ENCODE results near the gene CMTM1. TPM values are rescaled to one million over a fixed set of nuclear protein-coding genes. Genes with fewer than 3 reads are reported as not detected.

The CMTM1 gene
- total and polyA plus RNA-seq, 7 donors, result 0.71 to 3.0 (median 1.3) TPM; not detected in 2

DNA sequence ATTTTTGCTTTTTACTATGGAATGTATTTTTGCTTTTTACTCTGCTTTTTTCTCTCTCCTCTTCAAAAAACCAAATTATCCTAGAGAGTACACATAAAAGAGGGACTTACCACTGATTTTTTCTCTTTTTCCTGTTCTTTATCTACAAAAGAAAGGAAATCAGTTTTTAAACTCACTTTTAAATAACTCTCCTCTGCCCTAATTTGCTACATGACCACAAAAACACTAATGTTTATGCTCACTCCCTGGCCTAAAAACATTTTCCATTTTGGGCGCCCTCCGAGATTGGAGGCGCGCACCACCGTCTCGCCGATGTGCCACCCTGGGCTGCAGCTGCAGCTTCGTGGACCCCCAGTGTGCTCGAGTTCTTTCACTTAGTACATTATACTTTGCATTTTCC is 17.4 kb upstream of the CMTM1 start:
- peak overlapping the region in 3 of 4 donors; percentile 74 to 93 (median 92) for H3K4me3 ChIP-seq
- peaks cover 0 to 14% (median 8%) of the 10 kb centered on the region in 4 donors for H3K36me3 ChIP-seq
- no peak for DNase-seq
- intact Hi-C loops (cut with DNase I), result loop anchor here (2.0 kb wide), 1 partner anchor 64 kb away; no protein-coding TSS in a partner anchor
- no peaks in the 10 kb centered on the region for H3K9me3 ChIP-seq
- no peaks in the 10 kb centered on the region for H3K27me3 ChIP-seq
- no peak for TF ChIP-seq EP300 (IDR thresholded peaks at IDR 0.05)
- TF ChIP-seq POLR2AphosphoS5 (IDR thresholded peaks at IDR 0.05), result no peak
- TF ChIP-seq, protein P1, sequence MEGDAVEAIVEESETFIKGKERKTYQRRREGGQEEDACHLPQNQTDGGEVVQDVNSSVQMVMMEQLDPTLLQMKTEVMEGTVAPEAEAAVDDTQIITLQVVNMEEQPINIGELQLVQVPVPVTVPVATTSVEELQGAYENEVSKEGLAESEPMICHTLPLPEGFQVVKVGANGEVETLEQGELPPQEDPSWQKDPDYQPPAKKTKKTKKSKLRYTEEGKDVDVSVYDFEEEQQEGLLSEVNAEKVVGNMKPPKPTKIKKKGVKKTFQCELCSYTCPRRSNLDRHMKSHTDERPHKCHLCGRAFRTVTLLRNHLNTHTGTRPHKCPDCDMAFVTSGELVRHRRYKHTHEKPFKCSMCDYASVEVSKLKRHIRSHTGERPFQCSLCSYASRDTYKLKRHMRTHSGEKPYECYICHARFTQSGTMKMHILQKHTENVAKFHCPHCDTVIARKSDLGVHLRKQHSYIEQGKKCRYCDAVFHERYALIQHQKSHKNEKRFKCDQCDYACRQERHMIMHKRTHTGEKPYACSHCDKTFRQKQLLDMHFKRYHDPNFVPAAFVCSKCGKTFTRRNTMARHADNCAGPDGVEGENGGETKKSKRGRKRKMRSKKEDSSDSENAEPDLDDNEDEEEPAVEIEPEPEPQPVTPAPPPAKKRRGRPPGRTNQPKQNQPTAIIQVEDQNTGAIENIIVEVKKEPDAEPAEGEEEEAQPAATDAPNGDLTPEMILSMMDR (IDR thresholded peaks at IDR 0.05), result no peak
- no peak for TF ChIP-seq POLR2A (IDR thresholded peaks at IDR 0.05)
- peaks cover 0 to 53% (median 40%) of the 10 kb centered on the region in 4 donors for H3K4me1 ChIP-seq
- 51 to 74% methylated on average over 9 of the region's 9 CpGs for WGBS, 2 donors
- peak overlapping the region; percentile 94 to 99 (median 98) for H3K27ac ChIP-seq

DNA sequence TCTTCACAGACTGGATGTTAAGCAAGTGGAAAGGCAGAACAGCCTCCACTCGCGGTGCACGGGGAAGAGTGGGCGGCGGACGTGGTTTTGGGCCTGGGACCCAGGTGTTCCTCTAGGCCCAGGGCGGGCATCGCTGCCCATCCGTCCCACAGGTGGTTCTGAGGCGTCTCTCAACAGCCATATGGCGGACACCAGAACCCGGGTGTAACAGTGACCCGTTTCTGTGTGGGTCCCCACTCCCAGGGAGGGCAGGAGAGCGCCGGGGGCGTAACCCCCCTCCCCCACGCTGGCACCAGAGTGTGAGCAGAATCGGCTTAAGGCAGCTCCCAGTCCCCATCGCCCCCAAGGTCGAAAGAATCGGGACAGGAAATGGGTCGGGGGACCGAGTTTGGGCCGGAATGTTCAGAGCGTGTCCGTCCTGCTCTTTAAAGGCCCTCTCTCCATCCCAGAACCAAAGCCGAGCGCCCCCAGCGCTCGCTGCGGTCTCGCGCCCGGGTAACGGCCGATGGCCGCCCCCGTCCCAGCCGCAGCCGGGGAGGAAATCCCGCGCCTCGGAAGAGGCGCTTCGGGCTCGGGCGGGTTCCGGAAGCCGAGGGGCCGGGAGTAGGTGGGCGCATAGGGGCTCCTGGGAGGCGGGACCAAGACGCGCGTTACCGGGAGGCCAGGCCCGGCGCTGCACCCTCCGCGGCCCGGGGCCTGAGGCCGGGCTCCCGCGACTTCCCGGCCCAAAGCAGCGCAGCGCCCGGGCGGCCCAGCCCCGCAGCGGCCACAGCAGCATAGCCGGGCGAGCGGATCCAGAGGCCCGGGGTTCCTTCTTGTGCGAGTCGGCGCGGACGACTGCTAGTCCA is 16.7 kb upstream of the CMTM1 start, which contains the start of gene TK2:
Gene TK2, minus strand, starts transcription at position 839 of the 848 bp plus-strand sequence. Its CDS starts 61 bp downstream, at position 778.
- no peaks in the 10 kb centered on the region for H3K9me3 ChIP-seq

DNA sequence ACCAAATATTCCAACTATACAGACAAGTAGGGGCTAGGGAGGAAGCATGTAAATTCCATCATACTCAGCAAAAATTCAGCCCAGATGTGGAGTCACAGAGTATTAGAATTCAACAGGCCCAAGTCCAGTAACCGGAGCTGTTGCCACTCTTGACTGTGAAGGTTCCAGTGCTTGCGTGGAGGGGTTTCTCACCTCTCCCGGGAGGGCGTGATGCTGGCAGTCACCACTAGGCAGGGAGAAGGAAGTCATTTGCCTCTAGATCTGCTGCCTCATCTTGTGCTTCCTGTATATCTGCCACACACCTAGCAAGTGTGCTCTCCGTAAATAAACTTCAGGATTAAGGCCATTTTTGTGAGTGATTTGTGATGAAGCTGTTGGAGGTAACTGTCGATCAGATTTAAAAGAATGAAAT is 14.9 kb upstream of the CMTM1 start:
- Histone ChIP-seq H3K4me3 (no peak overlapping the region), H3K27me3 (no peaks in the 10 kb centered on the region), H3K4me1 (peaks cover 0 to 67% (median 43%) of the 10 kb centered on the region in 4 donors), H3K27ac (peak overlapping the region; percentile 87 to 98 (median 93)), H3K9me3 (no peaks in the 10 kb centered on the region), H3K36me3 (peaks cover 0 to 4% (median 0%) of the 10 kb centered on the region in 4 donors)
- TF ChIP-seq POLR2A (IDR thresholded peaks at IDR 0.05) (no peak), EP300 (IDR thresholded peaks at IDR 0.05) (no peak), POLR2AphosphoS5 (IDR thresholded peaks at IDR 0.05) (no peak)
- TF ChIP-seq, protein P1 (IDR thresholded peaks at IDR 0.05), result peak in 2 of 4 experiments; percentile 13 to 15
- intact Hi-C loops (cut with DNase I), result loop anchor here (5.0 to 10.0 kb wide), 3 partner anchors 56 to 326 kb away; partner anchors contain the start of gene DYNC1LI2
- no peak for DNase-seq
- WGBS, 2 donors, result 32 to 51% methylated on average over 6 of the region's 6 CpGs

More for the DNA sequence above, 16.7 kb upstream of the CMTM1 start, which contains the start of gene TK2:
- Histone ChIP-seq H3K27me3 (no peaks in the 10 kb centered on the region), H3K4me3 (peak within 1 kb of the TSS; percentile 74 to 93 (median 84)), H3K36me3 (peaks cover 0 to 9% (median 8%) of the 10 kb centered on the region in 4 donors), H3K27ac (peak within 1 kb of the TSS; percentile 94 to 99 (median 98)), H3K4me1 (peaks cover 0 to 59% (median 40%) of the 10 kb centered on the region in 4 donors)
- TF ChIP-seq EP300 (IDR thresholded peaks at IDR 0.05) (no peak), POLR2A (IDR thresholded peaks at IDR 0.05) (peak in 1 of 2 donors; percentile 31), POLR2AphosphoS5 (IDR thresholded peaks at IDR 0.05) (peak in 2 of 4 donors; percentile 16 to 70)
- TF ChIP-seq, protein P1 (IDR thresholded peaks at IDR 0.05), result peak in 1 of 4 experiments; percentile 23
- intact Hi-C loops (cut with DNase I), result loop anchor here (1.0 to 10.0 kb wide), 5 partner anchors 32 to 328 kb away; partner anchors contain the start of gene DYNC1LI2
- peak; percentile 80 for DNase-seq
- 5 to 6% methylated on average over 80 of the region's 80 CpGs for WGBS, 2 donors

DNA sequence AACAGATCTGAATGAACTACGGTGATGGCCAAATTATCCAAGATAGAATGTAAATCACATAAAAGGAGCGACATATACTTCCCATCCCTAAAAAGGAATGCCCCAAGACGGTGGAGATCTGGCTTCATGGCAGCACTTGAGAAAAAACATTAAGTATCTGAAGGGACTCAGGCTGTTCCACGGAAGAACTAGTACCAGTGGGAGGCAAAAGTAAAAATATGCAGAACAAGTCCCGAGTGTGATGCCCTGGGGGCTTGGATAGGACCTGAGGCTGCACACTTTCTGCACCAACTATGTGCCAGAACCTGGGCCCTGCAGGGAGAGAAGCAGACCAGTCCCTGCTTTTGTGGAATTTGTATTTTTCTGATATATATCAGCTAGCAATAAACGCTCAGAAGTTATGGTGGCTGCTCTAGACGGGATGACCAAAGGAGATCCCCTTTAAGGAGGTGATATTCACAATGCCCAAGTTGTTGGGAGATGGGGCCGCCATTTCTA is 14.4 kb upstream of the CMTM1 start:
- Histone ChIP-seq H3K4me3 (peak overlapping the region; percentile 47 to 64 (median 60)), H3K9me3 (no peaks in the 10 kb centered on the region), H3K27ac (peak overlapping the region; percentile 87 to 98 (median 93)), H3K36me3 (peaks cover 0 to 2% (median 0%) of the 10 kb centered on the region in 4 donors), H3K4me1 (peaks cover 0 to 67% (median 43%) of the 10 kb centered on the region in 4 donors), H3K27me3 (no peaks in the 10 kb centered on the region)
- intact Hi-C loops (cut with DNase I), result loop anchor here (5.0 to 10.0 kb wide), 3 partner anchors 55 to 325 kb away; partner anchors contain the start of gene DYNC1LI2
- TF ChIP-seq, protein P1 (IDR thresholded peaks at IDR 0.05), result no peak
- TF ChIP-seq POLR2AphosphoS5 (IDR thresholded peaks at IDR 0.05), result no peak
- no peak for TF ChIP-seq POLR2A (IDR thresholded peaks at IDR 0.05)
- no peak for TF ChIP-seq EP300 (IDR thresholded peaks at IDR 0.05)
- 36 to 42% methylated on average over 8 of the region's 8 CpGs for WGBS, 2 donors
- no peak for DNase-seq

All from sigmoid colon (tissue), 7 donors.